Measurements from ENCODE around the gene GZMA.
"Not testable (repeated sequence)": the region's sequence is repeated elsewhere in the genome, so short reads cannot be mapped to it uniquely, and the experiment has no call there.

Gene GZMA

DNA sequence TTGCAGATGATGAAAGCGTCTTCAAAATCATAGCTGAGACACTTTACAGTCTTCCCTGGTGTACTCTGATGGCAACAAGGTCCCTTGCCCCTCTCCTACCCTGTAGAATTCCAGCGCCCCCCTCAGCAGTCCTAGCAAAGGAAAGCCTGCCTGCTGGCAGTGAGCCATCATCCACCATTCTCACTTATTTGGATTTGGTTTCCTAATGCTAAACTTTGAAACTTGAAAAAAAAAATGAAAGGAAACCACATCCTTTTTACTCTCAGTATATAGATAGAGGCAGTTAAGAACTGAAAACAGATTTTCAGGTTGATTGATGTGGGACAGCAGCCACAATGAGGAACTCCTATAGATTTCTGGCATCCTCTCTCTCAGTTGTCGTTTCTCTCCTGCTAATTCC, at the start of gene GZMA:
Gene GZMA, plus strand, starts transcription at position 299 of the 400 bp plus-strand sequence. Its CDS starts 37 bp downstream, at position 336.
- DNase-seq (ENCODE audit: low read depth, low spot score) = no peak

- no peak for DNase-seq (ENCODE audit: low read depth, low spot score)
Observed at GRCh38 chr5:55055183-55055582, 47.3 kb upstream of the GZMA start.

DNA sequence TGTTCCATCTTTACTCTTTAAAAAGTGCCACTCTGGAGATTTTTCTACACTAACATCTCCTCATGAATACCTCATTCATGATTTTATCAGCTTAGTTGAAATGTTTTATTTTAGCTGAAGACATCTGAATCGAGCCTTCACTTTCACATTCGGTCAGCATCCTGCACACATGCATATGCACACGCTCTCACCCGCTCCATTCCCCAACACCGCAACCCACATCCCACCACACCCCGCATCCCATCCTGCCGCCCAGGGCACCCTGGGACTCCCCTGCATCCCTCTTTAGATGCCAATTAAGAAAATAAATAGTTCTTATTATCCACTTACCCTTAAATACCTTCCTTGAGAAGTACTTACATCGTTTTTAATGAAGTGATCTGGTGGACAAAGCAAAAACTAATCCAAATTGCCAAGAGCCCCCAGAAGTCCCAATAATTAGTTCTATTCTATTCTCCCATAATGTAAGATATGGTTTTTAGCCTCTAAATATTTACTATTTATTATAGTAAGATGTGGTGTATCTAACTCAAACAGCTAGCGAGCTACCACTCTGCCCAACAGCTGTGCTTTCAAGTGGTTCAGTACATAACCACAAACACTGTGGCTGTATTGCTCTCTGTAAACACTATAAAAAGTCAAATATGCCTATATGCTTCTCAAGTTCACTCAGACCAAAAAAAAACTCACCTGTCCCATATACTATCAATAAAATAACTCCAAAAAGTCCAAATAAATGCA, 40.2 kb upstream of the GZMA start:
- DNase-seq (ENCODE audit: low read depth, low spot score) = peak; percentile 3

DNA sequence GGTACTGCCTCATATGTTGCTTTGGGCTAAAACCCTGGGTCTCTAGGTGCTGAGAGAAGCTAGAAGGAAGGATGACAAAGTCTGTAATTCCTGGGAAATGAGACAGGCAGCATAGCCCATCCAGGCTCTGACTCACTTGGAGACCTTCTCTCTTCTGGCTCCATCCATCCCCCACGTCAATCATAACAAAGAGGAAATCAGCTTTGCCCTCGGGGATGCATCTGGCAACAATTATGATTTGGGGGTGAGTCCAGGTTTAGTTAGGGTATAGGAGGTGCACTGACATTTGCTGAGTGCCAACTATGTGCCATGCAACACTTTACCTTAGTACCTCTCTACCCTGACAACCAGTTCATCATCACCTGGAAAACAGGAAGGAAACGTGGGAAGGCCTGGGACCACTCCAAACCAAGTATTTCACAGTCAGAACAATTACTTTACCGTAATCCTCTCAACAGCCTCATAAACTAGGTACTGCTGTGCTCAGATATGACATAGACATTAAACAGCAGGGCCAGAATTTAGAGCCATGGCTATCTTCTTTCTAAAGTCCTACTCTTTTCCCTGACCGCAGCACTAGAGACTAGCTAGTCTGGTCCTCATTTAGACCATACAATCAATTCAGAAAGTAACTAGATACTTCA, 39.1 kb upstream of the GZMA start:
- no peak for DNase-seq (ENCODE audit: low read depth, low spot score)

DNA sequence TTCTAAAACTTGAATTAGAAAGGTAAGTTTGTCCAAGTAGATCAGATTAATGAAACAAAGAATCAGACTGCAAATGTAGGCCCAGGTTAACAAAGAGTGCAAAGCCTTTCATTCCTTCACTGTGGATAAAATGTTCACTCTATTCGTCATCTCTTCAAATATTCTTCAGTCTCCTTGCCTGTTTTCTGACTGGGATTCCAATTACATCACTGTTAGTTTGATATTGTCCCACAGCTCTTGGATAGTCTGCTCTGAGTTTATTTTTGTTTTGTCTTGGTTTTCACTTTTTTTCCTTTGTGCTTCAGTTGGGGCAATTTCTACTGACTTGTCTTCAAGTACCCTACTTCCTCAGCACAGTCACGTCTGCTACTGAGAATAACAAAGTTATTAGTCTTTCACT, 38.5 kb upstream of the GZMA start:
- DNase-seq (ENCODE audit: low read depth, low spot score) = no peak

GRCh38 chr5:55064523-55064922, 37.9 kb upstream of the GZMA start:
- no peak for DNase-seq (ENCODE audit: low read depth, low spot score)

- DNase-seq (ENCODE audit: low read depth, low spot score) = no peak
Observed at GRCh38 chr5:55066277-55066676, 36.2 kb upstream of the GZMA start.

GRCh38 chr5:55070968-55071367, 31.5 kb upstream of the GZMA start:
- no peak for DNase-seq (ENCODE audit: low read depth, low spot score)

DNA sequence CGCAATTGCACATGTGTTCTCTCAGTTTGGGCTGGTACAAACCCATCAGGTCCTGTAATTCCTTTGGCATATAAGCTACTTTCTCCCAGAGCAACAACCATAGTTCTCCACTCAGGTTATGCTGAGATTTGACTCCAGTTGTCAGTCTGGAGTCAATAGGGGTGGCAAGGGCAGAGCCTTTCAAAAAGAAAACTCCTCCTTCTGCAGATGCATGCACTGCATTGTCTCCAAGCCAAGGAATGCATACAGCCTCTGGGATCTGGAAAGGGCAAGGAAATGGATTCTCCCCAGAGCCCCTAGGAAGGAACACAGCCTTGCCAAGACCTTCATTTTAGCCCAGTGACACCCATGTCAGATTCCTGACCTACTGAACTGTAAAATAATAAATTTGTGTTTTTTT, 31.0 kb upstream of the GZMA start:
- no peak for DNase-seq (ENCODE audit: low read depth, low spot score)

DNA sequence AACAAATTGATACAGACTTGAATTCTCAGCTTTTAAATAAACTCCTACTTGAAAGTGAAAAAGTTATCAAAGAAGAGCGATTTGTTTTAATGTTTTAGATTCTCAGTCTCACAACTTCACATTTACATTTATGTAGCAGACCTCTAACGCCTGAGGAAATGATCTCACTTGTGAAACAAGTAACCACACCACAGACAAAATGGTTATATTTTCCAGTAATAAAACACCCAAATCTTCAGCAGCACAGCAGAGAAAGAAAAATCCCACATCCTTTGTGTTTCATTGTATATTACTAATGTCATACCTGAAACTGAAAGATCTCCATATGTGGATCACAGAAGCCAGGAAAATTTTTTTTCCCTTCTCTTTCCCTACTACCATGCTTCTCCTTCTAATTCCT, 29.8 kb upstream of the GZMA start:
- no peak for DNase-seq (ENCODE audit: low read depth, low spot score)

- no peak for DNase-seq (ENCODE audit: low read depth, low spot score)
Observed at GRCh38 chr5:55073211-55073610, 29.2 kb upstream of the GZMA start.

- DNase-seq (ENCODE audit: low read depth, low spot score) = no peak
Observed at GRCh38 chr5:55081541-55081940, 20.9 kb upstream of the GZMA start.

GRCh38 chr5:55089301-55089700, 13.1 kb upstream of the GZMA start:
- DNase-seq (ENCODE audit: low read depth, low spot score) = not testable (repeated sequence)

- DNase-seq (ENCODE audit: low read depth, low spot score) = not testable (repeated sequence)
Observed at GRCh38 chr5:55091011-55091410, 11.4 kb upstream of the GZMA start.

- no peak for DNase-seq (ENCODE audit: low read depth, low spot score)
Observed at GRCh38 chr5:55096182-55096581, 6.3 kb upstream of the GZMA start.

GRCh38 chr5:55096861-55097260, 5.6 kb upstream of the GZMA start:
- no peak for DNase-seq (ENCODE audit: low read depth, low spot score)

GRCh38 chr5:55101148-55101547, 1.3 kb upstream of the GZMA start:
- not testable (repeated sequence) for DNase-seq (ENCODE audit: low read depth, low spot score)

- no peak for DNase-seq (ENCODE audit: low read depth, low spot score)
Observed at GRCh38 chr5:55101556-55102276, 730 bp upstream of the GZMA start.

DNA sequence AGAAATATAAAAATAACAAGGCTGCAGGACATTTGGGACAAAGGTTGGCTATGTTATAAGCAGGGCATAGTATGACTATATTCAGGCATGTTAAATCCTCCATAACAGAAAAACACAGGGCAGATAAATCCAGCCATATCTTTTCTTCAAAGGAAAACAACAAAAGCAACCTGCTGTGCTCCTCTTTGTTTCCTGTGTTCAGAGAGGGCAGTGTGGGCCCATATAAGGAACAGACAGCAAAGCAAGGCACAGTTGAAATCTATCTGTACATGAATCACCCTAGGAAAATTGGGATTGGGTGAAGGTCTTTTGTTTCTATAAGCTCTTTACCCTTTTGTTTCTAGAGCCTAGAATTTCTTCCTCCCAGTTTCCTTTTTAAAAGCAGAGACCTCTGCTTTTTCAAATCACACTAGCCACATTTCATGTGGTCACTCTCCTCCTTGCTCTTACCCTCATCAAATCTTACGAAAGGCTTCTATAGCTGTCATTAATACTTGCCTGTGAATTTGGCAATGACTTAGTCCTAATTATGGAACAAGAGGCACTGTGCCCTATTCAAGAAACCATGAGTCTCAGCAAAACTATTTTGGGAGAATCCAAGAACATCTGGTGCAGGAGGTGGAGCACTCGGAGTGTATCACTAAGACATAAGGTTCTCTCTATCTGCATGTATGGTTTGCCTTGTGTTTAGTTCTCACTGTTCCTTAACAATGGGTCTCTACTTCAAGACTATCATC, 1.8 kb downstream of the GZMA start:
- DNase-seq (ENCODE audit: low read depth, low spot score) = no peak

DNA sequence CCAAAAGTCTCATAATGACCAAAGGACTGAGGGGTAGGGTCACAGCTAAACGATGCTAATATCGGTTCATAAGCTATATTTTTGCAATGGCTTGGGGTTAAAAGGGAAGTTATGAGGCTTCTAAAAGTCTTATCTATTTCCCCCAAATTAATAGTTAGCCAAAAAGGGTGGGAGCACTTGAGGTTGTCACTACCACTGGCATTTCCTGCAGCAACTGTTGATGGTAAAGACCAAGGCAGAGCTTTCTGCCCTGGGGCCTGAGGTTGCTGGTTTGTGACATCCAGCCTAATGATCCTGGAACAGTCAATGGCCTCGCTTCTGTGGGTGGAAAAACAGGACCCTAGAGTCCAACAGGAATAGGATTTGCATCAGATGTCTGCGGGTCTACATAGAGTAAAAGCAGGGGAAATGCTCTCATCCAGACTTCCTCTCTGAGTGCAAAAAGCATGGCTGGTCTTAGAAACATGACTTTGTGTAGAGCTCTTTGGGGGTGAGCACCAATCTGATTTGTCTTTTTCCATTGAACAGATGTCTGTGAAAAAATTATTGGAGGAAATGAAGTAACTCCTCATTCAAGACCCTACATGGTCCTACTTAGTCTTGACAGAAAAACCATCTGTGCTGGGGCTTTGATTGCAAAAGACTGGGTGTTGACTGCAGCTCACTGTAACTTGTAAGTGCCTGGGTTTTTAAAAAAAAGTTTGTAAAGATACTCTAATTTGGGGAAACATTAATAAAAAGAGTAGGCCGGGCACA, 2.7 kb downstream of the GZMA start:
- DNase-seq (ENCODE audit: low read depth, low spot score) = no peak

DNA sequence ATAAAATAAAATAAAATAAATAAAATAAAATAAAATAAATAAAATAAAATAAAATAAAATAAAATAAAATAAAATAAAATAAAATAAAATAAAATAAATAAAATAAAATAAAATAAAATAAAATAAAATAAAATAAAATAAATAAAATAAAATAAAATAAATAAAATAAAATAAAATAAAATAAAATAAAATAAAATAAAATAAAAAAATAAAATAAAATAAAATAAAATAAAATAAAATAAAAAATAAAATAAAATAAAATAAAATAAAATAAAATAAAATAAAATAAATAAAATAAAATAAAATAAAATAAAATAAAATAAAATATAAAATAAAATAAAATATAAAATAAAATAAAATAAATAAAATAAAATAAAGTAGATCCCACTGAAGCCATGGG, 3.5 kb downstream of the GZMA start:
- DNase-seq (ENCODE audit: low read depth, low spot score) = not testable (repeated sequence)

Data from activated naive CD8-positive, alpha-beta T cell treated with anti-CD3 and anti-CD28 coated beads, Interleukin-2, amount 50 U/mL, for 16 hours (primary cell).